Prostate gland (tissue), 2 donors: Measurements from ENCODE around the gene EDARADD.
A peak's percentile ranks its signal among the peaks of the same experiment; 100 is the strongest.

Experiments
- CTCF ChIP-seq, 4 experiments: fragments of 200-600 bp in 2 of 4; fragments of 450-650 bp in 2 of 4; sonication (generic) in 2 of 4; IDR thresholded peaks; 1 replicate in 3 of 4; 2 replicates in 1 of 4; pipeline ENCODE4 v1.5.1; 2016 to 2019; ENCODE audit warnings: antibody characterized with exemption in 4 of 4, mild to moderate bottlenecking in 2 of 4, moderate library complexity in 2 of 4
- POLR2A ChIP-seq: fragments of 450-650 bp; IDR thresholded peaks from one replicate; pipeline ENCODE4 v1.6.1; 2016; ENCODE audit warnings: antibody characterized with exemption, mild to moderate bottlenecking
- POLR2AphosphoS5 ChIP-seq: sonication (generic); formaldehyde crosslinking; IDR thresholded peaks from one replicate; pipeline ENCODE4 v1.6.1; 2017; ENCODE audit warnings: antibody characterized with exemption

GRCh38 chr1:236489710-236490377 lies 95.8 kb downstream of the EDARADD start:
- TF ChIP-seq CTCF (IDR thresholded peaks at IDR 0.05) = peak; percentile 59 to 89 (median 72)
- TF ChIP-seq POLR2A = no peak
- peak; percentile 10 for TF ChIP-seq POLR2AphosphoS5
